Mucosa of descending colon (tissue), 3 donors: ENCODE results near the gene ZMIZ1. TPM values are rescaled to one million over a fixed set of nuclear protein-coding genes. Genes with fewer than 3 reads are reported as not detected.

Experiments
- ATAC-seq: fragments of 200-7000 bp; cut with Tn5 transposase; one replicate; pipeline ENCODE4 v1.9.1; 2020; ENCODE audit warnings: mild to moderate bottlenecking, moderate library complexity
- DNase-seq, 3 donors: peaks; one replicate each; pipeline ENCODE4 v3.0.0-alpha.2; 2020
- H3K36me3 ChIP-seq: fragments of 200-600 bp; one replicate; pipeline ENCODE4 v1.8.0; 2021; ENCODE audit warnings: low read depth, mild to moderate bottlenecking
- H3K4me1 ChIP-seq: fragments of 200-600 bp; one replicate; pipeline ENCODE4 v1.8.0; 2021; ENCODE audit warnings: low read depth, mild to moderate bottlenecking
- H3K4me3 ChIP-seq: fragments of 200-600 bp; one replicate; pipeline ENCODE4 v1.8.0; 2021; ENCODE audit warnings: mild to moderate bottlenecking
- H3K9me3 ChIP-seq: fragments of 200-600 bp; one replicate; pipeline ENCODE4 v1.8.0; 2021; ENCODE audit warnings: mild to moderate bottlenecking
- intact Hi-C, 2 donors: fragments of 100-400 bp; cut with DNase I in 1 of 2; cut with micrococcal nuclease in 1 of 2; formaldehyde crosslinking; loops; one replicate each; pipeline versions ENCODE4 v1.11.0 to v1.11.1; 2022; cut with DNase I, micrococcal nuclease
- total RNA-seq, 3 donors: library from RNA; stranded (reverse); fragmentation: NEBNext Ultra II Directional in 2 of 3; extraction: Animal tissue kit (Norgen Biotek cat#: 25700) in 2 of 3; gene quantifications; one replicate each; pipeline versions ENCODE4 v1.2.1 to v1.2.4, GENCODE V29; 2021 to 2023
- TF ChIP-seq, protein P1 (sequence below): fragments of 200-600 bp; IDR thresholded peaks from one replicate; pipeline ENCODE4 v1.8.0; 2022; ENCODE audit warnings: antibody characterized with exemption, mild to moderate bottlenecking
- donor health status: DM: no; HTN: no; CAD: no; lungs with moderate emphysema.
- donor health status: DM: no; HTN: no; CAD: no.
- donor health status: DM: no; HTN: yes; CAD: no.

The ZMIZ1 gene
- total RNA-seq, 3 donors from 2014 or later, result 61.4 to 103 (median 89.1) TPM

DNA sequence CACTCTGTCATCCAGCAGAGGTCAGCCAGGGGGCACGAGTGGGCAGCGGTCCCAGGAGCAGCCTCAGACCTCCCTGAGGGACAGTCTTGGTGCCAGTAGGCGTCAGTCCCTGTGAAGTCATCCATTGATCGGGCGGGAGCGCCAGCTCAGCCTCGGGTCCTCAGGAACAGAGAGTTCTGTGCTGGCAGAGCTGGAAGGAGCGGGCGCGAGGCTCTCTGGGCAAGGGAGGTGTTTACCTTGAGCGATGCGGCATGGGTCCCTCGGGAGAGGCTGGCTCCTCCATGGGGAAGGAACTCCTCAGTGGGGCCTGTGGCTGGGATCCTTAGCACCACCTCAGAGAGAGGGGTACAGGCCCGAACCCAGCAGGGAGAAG, 177.4 kb downstream of the ZMIZ1 start:
- TF ChIP-seq, protein P1, sequence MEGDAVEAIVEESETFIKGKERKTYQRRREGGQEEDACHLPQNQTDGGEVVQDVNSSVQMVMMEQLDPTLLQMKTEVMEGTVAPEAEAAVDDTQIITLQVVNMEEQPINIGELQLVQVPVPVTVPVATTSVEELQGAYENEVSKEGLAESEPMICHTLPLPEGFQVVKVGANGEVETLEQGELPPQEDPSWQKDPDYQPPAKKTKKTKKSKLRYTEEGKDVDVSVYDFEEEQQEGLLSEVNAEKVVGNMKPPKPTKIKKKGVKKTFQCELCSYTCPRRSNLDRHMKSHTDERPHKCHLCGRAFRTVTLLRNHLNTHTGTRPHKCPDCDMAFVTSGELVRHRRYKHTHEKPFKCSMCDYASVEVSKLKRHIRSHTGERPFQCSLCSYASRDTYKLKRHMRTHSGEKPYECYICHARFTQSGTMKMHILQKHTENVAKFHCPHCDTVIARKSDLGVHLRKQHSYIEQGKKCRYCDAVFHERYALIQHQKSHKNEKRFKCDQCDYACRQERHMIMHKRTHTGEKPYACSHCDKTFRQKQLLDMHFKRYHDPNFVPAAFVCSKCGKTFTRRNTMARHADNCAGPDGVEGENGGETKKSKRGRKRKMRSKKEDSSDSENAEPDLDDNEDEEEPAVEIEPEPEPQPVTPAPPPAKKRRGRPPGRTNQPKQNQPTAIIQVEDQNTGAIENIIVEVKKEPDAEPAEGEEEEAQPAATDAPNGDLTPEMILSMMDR, result no peak
- Histone ChIP-seq H3K4me1 (peaks cover 25% of the 10 kb centered on the region), H3K36me3 (no peaks in the 10 kb centered on the region), H3K9me3 (no peaks in the 10 kb centered on the region), H3K4me3 (no peak overlapping the region)
- DNase-seq (peak in 1 of 3 donors; percentile 34), ATAC-seq (no peak)
- intact Hi-C loops, result no loop called here

DNA sequence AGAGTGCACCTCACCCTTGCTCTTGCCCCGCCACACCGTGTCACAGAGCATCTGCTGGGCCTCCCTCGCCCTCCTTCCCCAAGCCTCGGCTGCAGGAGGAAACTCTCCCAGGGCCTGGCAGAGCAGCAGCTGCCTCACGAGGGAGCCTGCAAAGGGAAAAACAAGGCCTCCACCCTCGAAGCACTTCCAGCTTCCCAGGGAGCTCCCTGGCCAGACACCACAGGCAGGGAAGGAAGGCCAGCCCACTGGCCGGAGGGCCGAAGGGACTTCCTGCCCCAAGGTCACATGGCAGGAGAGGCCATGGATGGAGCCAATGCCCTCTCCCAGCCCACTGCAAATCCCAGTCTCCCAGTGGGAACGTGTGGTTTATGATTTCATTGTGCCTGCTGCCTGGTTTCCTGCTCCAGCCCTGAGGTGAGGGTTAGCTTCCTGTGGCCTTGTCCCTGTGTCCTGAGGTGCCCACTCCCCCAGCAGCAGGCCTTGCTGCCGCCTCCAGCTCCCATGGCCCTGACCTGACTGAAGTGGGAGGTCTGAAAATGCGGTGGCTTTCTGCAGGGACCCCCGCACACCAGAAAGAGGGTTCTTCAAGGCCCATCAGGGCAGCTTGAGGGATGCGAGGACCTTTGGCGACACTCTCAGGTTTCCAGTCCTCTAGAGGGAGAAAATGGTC, 178.0 kb downstream of the ZMIZ1 start:
- Histone ChIP-seq H3K4me1 (peaks cover 19% of the 10 kb centered on the region), H3K9me3 (no peaks in the 10 kb centered on the region), H3K4me3 (no peak overlapping the region), H3K36me3 (no peaks in the 10 kb centered on the region)
- TF ChIP-seq, protein P1, result no peak
- intact Hi-C loops, result no loop called here
- ATAC-seq (no peak), DNase-seq (peak in 1 of 3 donors; percentile 54)

- no peak overlapping the region for H3K4me3 ChIP-seq
- intact Hi-C loops, result no loop called here
- ATAC-seq (no peak), DNase-seq (no peak)
- no peaks in the 10 kb centered on the region for H3K9me3 ChIP-seq
- peaks cover 17% of the 10 kb centered on the region for H3K4me1 ChIP-seq
- TF ChIP-seq, protein P1, result no peak
- no peaks in the 10 kb centered on the region for H3K36me3 ChIP-seq
These were observed 178.8 kb downstream of the ZMIZ1 start for GRCh38 chr10:79247373-79248137.

DNA sequence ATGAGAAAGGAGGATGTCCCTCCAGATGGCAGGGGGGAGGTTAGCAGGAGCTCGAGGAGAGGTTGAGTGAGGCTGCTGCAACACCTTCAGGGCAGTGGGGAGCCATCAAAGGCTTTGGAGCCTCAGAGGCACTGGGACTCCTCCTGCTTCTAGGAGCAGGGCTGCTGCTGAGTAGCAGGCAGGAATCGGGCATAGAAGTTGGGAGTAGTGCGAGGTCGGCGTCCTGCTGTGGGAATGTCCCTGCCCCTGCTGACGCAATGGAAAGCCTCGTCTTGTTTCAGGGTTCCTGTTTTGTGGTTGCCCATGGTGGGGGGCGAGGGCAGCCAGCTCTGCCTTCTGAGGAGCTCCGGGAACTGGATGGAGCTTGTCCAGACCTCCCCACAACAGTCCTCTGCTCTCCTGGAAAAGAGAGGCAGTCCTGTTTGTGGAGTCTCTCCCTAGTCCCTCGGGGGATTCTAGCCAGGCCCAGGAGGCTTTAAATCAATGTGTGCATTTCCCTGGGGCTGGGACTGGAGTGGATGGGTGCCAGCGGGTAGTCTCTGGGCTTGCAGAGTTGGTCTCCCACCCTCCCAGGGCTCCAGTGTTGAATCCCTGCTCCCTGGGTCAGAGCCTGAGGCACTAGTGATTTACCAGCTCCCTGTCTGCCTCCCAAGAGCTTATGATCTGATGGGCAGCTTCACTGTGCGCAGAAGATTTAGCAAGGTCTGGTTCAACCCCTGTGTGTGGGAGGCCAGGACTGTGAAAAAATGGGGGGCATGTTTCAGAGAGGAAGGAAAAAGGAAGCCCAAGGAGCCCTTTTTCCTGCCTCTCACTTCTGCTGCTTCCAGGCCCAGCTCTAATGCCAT, 179.8 kb downstream of the ZMIZ1 start:
- Histone ChIP-seq H3K36me3 (no peaks in the 10 kb centered on the region), H3K9me3 (no peaks in the 10 kb centered on the region), H3K4me3 (no peak overlapping the region), H3K4me1 (peaks cover 17% of the 10 kb centered on the region)
- peak; percentile 15 for ATAC-seq
- peak; percentile 56 to 82 (median 67) for DNase-seq
- TF ChIP-seq, protein P1, result no peak
- intact Hi-C loops, result no loop called here

- intact Hi-C loops, result no loop called here
- peak in 1 of 3 donors; percentile 30 for DNase-seq
These were observed 180.7 kb downstream of the ZMIZ1 start for GRCh38 chr10:79249186-79250121.

More at GRCh38 chr10:79249186-79250121, 180.7 kb downstream of the ZMIZ1 start:
- H3K4me3 ChIP-seq, result no peak overlapping the region
- ATAC-seq, result peak; percentile 15
- H3K36me3 ChIP-seq, result no peaks in the 10 kb centered on the region
- no peaks in the 10 kb centered on the region for H3K9me3 ChIP-seq
- TF ChIP-seq, protein P1, result no peak
- peaks cover 17% of the 10 kb centered on the region for H3K4me1 ChIP-seq
